H1 (cell line): ENCODE data around the gene SLX4IP. TPM values are rescaled to one million over a fixed set of nuclear protein-coding genes. Genes with fewer than 3 reads are reported as not detected.

ENCODE experiments used
- CTCF ChIA-PET: fragments of 300-600 bp; sonication (Branson Sonifier 250); formaldehyde crosslinking; loops from one replicate; lab custom pipeline; 2021; ENCODE audit not compliant: partially characterized antibody; lab: Charles Lee
- POLR2A ChIA-PET: fragments of 300-600 bp; sonication (Branson Sonifier 250); formaldehyde crosslinking; loops from one replicate; lab custom pipeline; 2021; ENCODE audit warnings: inconsistent platforms; ENCODE audit not compliant: partially characterized antibody; lab: Charles Lee
- DNase-seq, 2 experiments: peaks; one replicate each; pipeline versions ENCODE4 v3.0.0 to v3.0.0-alpha.2; 2010 to 2022; ENCODE audit warnings: low spot score in 2 of 2, low read depth in 1 of 2, mixed read lengths in 1 of 2
- FAIRE-seq: peaks from 2 replicates; lab custom pipeline; 2011; peaks lifted over from hg19 to GRCh38; lab: Jason Lieb, UNC
- H2AFZ ChIP-seq: 2 replicates; pipeline ENCODE4 v1.8.1; 2012; ENCODE audit warnings: low read length, inconsistent platforms
- H2AK5ac ChIP-seq: 2 replicates; pipeline ENCODE4 v1.6.1; 2013; ENCODE audit warnings: low read depth, low read length
- H2BK120ac ChIP-seq: replicated peaks from 2 replicates; pipeline ENCODE3; 2013; ENCODE audit warnings: low read depth, low read length, inconsistent platforms
- H2BK12ac ChIP-seq: 2 replicates; pipeline ENCODE4 v1.6.1; 2013; ENCODE audit warnings: low read depth, low read length
- H2BK15ac ChIP-seq: 2 replicates; pipeline ENCODE4 v1.6.1; 2013; ENCODE audit warnings: low read length
- H2BK20ac ChIP-seq: 2 replicates; pipeline ENCODE4 v1.6.1; 2013; ENCODE audit warnings: low read length
- H2BK5ac ChIP-seq: 2 replicates; pipeline ENCODE4 v1.6.1; 2013; ENCODE audit warnings: low read depth, low read length
- H3K14ac ChIP-seq: 2 replicates; pipeline ENCODE4 v1.6.1; 2013; ENCODE audit warnings: inconsistent platforms; ENCODE audit not compliant: insufficient read length
- H3K18ac ChIP-seq: 2 replicates; pipeline ENCODE4 v1.6.1; 2013; ENCODE audit warnings: low read length; ENCODE audit errors: extremely low read depth
- H3K23ac ChIP-seq: 2 replicates; pipeline ENCODE4 v1.6.1; 2013; ENCODE audit warnings: inconsistent platforms; ENCODE audit not compliant: insufficient read length
- H3K23me2 ChIP-seq: 2 replicates; pipeline ENCODE4 v1.6.1; 2013; ENCODE audit warnings: low read depth, low read length
- H3K27ac ChIP-seq: 2 replicates; pipeline ENCODE4 v1.6.1; 2011; ENCODE audit warnings: low read depth, low read length, inconsistent platforms
- H3K27me3 ChIP-seq, 4 experiments: replicated peaks in 1 of 4; 1 replicate in 1 of 4; 2 replicates in 3 of 4; pipeline versions ENCODE4 v1.6.1 to v1.8.1; 2011 to 2013; ENCODE audit warnings: low read length in 3 of 4, mild to moderate bottlenecking in 3 of 4, inconsistent platforms in 2 of 4, mixed read lengths in 2 of 4, moderate library complexity in 1 of 4; ENCODE audit not compliant: control insufficient read depth in 3 of 4, insufficient read depth in 3 of 4; ENCODE audit errors: extremely low read depth in 1 of 4
- H3K36me3 ChIP-seq, 4 experiments: 2 replicates each; pipeline versions ENCODE4 v1.6.1 to v1.8.1; 2011 to 2013; ENCODE audit warnings: mild to moderate bottlenecking in 4 of 4, low read length in 3 of 4, moderate library complexity in 2 of 4, control low read depth in 1 of 4, inconsistent platforms in 1 of 4; ENCODE audit not compliant: insufficient read depth in 4 of 4, control insufficient read depth in 2 of 4
- H3K4ac ChIP-seq: replicated peaks from 2 replicates; pipeline ENCODE3; 2013; ENCODE audit warnings: low read length, low read depth, mixed read lengths, inconsistent platforms; ENCODE audit not compliant: insufficient read length
- H3K4me1 ChIP-seq, 4 experiments: replicated peaks in 1 of 4; 1 replicate in 1 of 4; 2 replicates in 3 of 4; pipeline versions ENCODE4 v1.6.1 to v1.8.1; 2011 to 2013; ENCODE audit warnings: low read length in 3 of 4, inconsistent platforms in 2 of 4, mixed read lengths in 1 of 4; ENCODE audit not compliant: insufficient read depth in 4 of 4, control insufficient read depth in 3 of 4
- H3K4me2 ChIP-seq, 2 experiments: 2 replicates each; pipeline versions ENCODE4 v1.6.1 to v1.8.1; 2011 to 2013; ENCODE audit warnings: low read depth in 2 of 2, low read length in 2 of 2, control low read depth in 1 of 2, inconsistent platforms in 1 of 2, mild to moderate bottlenecking in 1 of 2; ENCODE audit not compliant: insufficient read depth in 1 of 2
- H3K4me3 ChIP-seq, 4 experiments: fragments of 200-600, 300-600 bp in 1 of 4; sonication (generic), shearing (Covaris generic), sonication (Bioruptor Twin) in 1 of 4; 2 replicates each; pipeline versions ENCODE4 v1.5.1 to v1.8.1; 2011 to 2016; ENCODE audit warnings: low read length in 4 of 4, low read depth in 3 of 4, control low read depth in 2 of 4, inconsistent platforms in 2 of 4, mild to moderate bottlenecking in 2 of 4, mixed read lengths in 1 of 4, moderate library complexity in 1 of 4; ENCODE audit not compliant: insufficient read depth in 2 of 4; ENCODE audit errors: extremely low read depth in 1 of 4
- H3K56ac ChIP-seq: replicated peaks from 2 replicates; pipeline ENCODE3; 2013; ENCODE audit warnings: low read depth, mild to moderate bottlenecking, mixed read lengths, low read length, inconsistent platforms; ENCODE audit not compliant: insufficient read length
- H3K79me1 ChIP-seq: 2 replicates; pipeline ENCODE4 v1.6.1; 2013; ENCODE audit warnings: low read depth, low read length, control low read depth
- H3K79me2 ChIP-seq, 2 experiments: 2 replicates each; pipeline versions ENCODE4 v1.6.1 to v1.8.1; 2012 to 2013; ENCODE audit warnings: low read length in 2 of 2, mild to moderate bottlenecking in 2 of 2, inconsistent platforms in 1 of 2; ENCODE audit not compliant: insufficient read depth in 2 of 2, control insufficient read depth in 1 of 2
- H3K9ac ChIP-seq, 4 experiments: replicated peaks in 1 of 4; 1 replicate in 1 of 4; 2 replicates in 3 of 4; pipeline versions ENCODE4 v1.6.1 to v1.8.1; 2011 to 2013; ENCODE audit warnings: low read depth in 3 of 4, low read length in 3 of 4, control low read depth in 2 of 4, mild to moderate bottlenecking in 2 of 4, moderate library complexity in 2 of 4, inconsistent platforms in 1 of 4; ENCODE audit errors: extremely low read depth in 1 of 4
- H3K9me3 ChIP-seq, 2 experiments: 2 replicates each; pipeline versions ENCODE4 v1.6.1 to v1.8.1; 2012 to 2013; ENCODE audit warnings: mild to moderate bottlenecking in 2 of 2, moderate library complexity in 2 of 2, control low read depth in 1 of 2, inconsistent platforms in 1 of 2, low read depth in 1 of 2, low read length in 1 of 2, mixed read lengths in 1 of 2; ENCODE audit not compliant: insufficient read depth in 2 of 2
- H4K20me1 ChIP-seq, 2 experiments: replicated peaks in 1 of 2; 2 replicates each; pipeline versions ENCODE3 to v1.8.1; 2011 to 2013; ENCODE audit warnings: inconsistent platforms in 2 of 2, low read length in 2 of 2, mild to moderate bottlenecking in 1 of 2; ENCODE audit not compliant: insufficient read depth in 2 of 2, control insufficient read depth in 1 of 2
- H4K5ac ChIP-seq: 2 replicates; pipeline ENCODE4 v1.6.1; 2013; ENCODE audit warnings: low read length, low read depth, mixed read lengths, inconsistent platforms; ENCODE audit not compliant: insufficient read length
- H4K8ac ChIP-seq: 2 replicates; pipeline ENCODE4 v1.8.0; 2013; ENCODE audit warnings: mild to moderate bottlenecking, moderate library complexity, low read length, inconsistent platforms; ENCODE audit not compliant: insufficient read depth; ENCODE audit errors: extremely low read depth
- H4K91ac ChIP-seq: replicated peaks from 2 replicates; pipeline ENCODE3; 2013; ENCODE audit warnings: low read length, mixed read lengths, inconsistent platforms; ENCODE audit not compliant: insufficient read length
- BCL11A ChIP-seq, 2 experiments: IDR thresholded peaks; one replicate each; pipeline ENCODE4 v1.6.1; 2011; ENCODE audit warnings: low read depth in 2 of 2, low read length in 2 of 2, mild to moderate bottlenecking in 2 of 2
- CHD1 ChIP-seq: IDR thresholded peaks from 2 replicates; pipeline ENCODE4 v1.6.1; 2012; ENCODE audit warnings: low read depth, low read length, improper control_type of control experiment
- CTCF ChIP-seq, 3 experiments: IDR thresholded peaks; 1 replicate in 2 of 3; 2 replicates in 1 of 3; pipeline versions ENCODE4 v1.5.1 to v1.6.1; 2011; ENCODE audit warnings: low read length in 3 of 3, mild to moderate bottlenecking in 3 of 3, inconsistent platforms in 2 of 3, low read depth in 1 of 3, moderate library complexity in 1 of 3; ENCODE audit not compliant: insufficient read depth in 1 of 3; ENCODE audit errors: control extremely low read depth in 1 of 3
- EP300 ChIP-seq, 2 experiments: IDR thresholded peaks; 1 replicate in 1 of 2; 2 replicates in 1 of 2; pipeline ENCODE4 v1.6.1; 2011 to 2012; ENCODE audit warnings: low read depth in 2 of 2, low read length in 2 of 2, mild to moderate bottlenecking in 2 of 2, borderline replicate concordance in 1 of 2, inconsistent platforms in 1 of 2, moderate library complexity in 1 of 2
- EZH2 ChIP-seq: fragments of 200-600 bp; sonication (generic); IDR thresholded peaks from 2 replicates; pipeline ENCODE4 v1.7.1; 2012; ENCODE audit warnings: low read depth, mild to moderate bottlenecking, moderate library complexity, low read length, inconsistent platforms; ENCODE audit not compliant: severe bottlenecking
- RAD21 ChIP-seq, 2 experiments: IDR thresholded peaks in 1 of 2; conservative IDR thresholded peaks in 1 of 2; 2 replicates each; pipeline ENCODE4 v1.6.1; 2011; ENCODE audit warnings: low read depth in 2 of 2, low read length in 2 of 2, improper control_type of control experiment in 1 of 2, inconsistent platforms in 1 of 2, mild to moderate bottlenecking in 1 of 2, moderate library complexity in 1 of 2
- SUZ12 ChIP-seq: fragments of 200-600 bp; sonication (generic); IDR thresholded peaks from 2 replicates; pipeline ENCODE4 v1.6.1; 2012; ENCODE audit warnings: mild to moderate bottlenecking, inconsistent platforms, low read length, moderate library complexity, mixed read lengths
- TAF7 ChIP-seq: optimal IDR thresholded peaks from 2 replicates; pipeline ENCODE3; 2011; ENCODE audit warnings: low read depth, mild to moderate bottlenecking, inconsistent platforms, low read length, moderate library complexity, borderline replicate concordance
- TBP ChIP-seq: IDR thresholded peaks from 2 replicates; pipeline ENCODE4 v1.6.1; 2011; ENCODE audit warnings: low read depth, low read length, improper control_type of control experiment
- WGBS, 2 experiments: shearing (Covaris generic) in 1 of 2; methylation state at CpG; one replicate each; pipeline versions ENCODE4 v1.1.6 to v1.1.7; 2013 to 2015; ENCODE audit warnings: low lambda C conversion rate in 2 of 2, mixed read lengths in 2 of 2, inconsistent platforms in 1 of 2, low coverage in 1 of 2, missing lambda C conversion rate in 1 of 2; ENCODE audit not compliant: insufficient replicate concordance in 2 of 2, insufficient coverage in 1 of 2, insufficient read length in 1 of 2; ENCODE audit errors: extremely low coverage in 1 of 2, missing lambda C conversion rate in 1 of 2; 5-methylcytosine and 5-hydroxymethylcytosine counted together
- polyA plus RNA-seq, 7 experiments: library from polyadenylated mRNA; depleted of rRNA in 3 of 7; stranded (reverse) in 5 of 7; unstranded in 2 of 7; fragments of >200 nt in 5 of 7; fragments of 200-250 nt in 2 of 7; gene quantifications; 1 replicate in 5 of 7; 2 replicates in 1 of 7; 4 replicates in 1 of 7; pipeline versions ENCODE4 v1.2.1 to v1.2.3, GENCODE V29; 2011 to 2013; ENCODE audit warnings: missing spikeins in 2 of 7, mixed read lengths in 2 of 7
- total RNA-seq: library from RNA; stranded (reverse); fragmentation: NEBNext Ultra II Directional; extraction: Animal tissue kit (Norgen Biotek cat#: 25700); gene quantifications from 2 replicates; pipeline ENCODE4 v1.2.1, GENCODE V29; 2021
- TF ChIP-seq, protein P1 (sequence below): IDR thresholded peaks from 2 replicates; pipeline ENCODE4 v1.6.1; 2012; ENCODE audit warnings: inconsistent platforms

The SLX4IP gene
- total and polyA plus RNA-seq, 2 of the 8 experiments (the other 6 are each of a cell fraction or from before 2014, with no cell fraction given): 2.4 to 8.7 TPM

DNA sequence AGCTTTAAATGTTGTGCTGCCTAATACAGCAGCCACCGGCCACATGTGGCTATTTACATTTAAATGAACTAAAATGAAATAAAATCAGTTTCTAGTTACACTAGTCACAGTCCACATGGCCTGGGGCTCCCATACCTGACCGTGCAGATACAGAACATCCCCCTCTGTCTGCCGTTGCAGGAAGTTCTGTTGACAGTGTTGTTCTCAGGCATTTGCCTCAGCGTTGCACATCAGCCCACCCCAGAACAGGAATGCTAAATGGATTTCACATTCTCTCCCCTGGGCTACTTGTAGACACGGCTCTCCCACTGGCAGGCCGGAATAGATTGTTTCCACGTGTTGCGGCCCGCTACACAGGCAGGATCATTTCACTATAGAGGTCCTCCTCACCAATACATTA, 212.4 kb downstream of the SLX4IP start:
- H3K4me3 ChIP-seq: no peak overlapping the region
- H3K36me3 ChIP-seq: peaks cover 32 to 97% (median 74%) of the 10 kb centered on the region in 4 experiments
- no peak overlapping the region for H3K23ac ChIP-seq
- DNase-seq (no peak), FAIRE-seq (no peak)
- no peak overlapping the region for H3K4me2 ChIP-seq
- no peaks in the 10 kb centered on the region for H3K23me2 ChIP-seq
- CTCF ChIA-PET: interaction anchor here (0.6 to 6.6 kb wide), 5 partner anchors 9 to 845 kb away, joined by 3 to 55 read pairs (median 4); no protein-coding TSS in a partner anchor
- WGBS, 2 experiments: 89% methylated on average over 9 of the region's 9 CpGs; no CpG with 5 or more reads in 1 of the 2 experiments
- H2BK20ac ChIP-seq: no peak overlapping the region
- H2AK5ac ChIP-seq: no peak overlapping the region
- no peak overlapping the region for H4K5ac ChIP-seq
- H2BK15ac ChIP-seq: no peak overlapping the region
- POLR2A ChIA-PET: no interaction called here
- no peak overlapping the region for H3K56ac ChIP-seq
- H3K79me1 ChIP-seq: no peaks in the 10 kb centered on the region
- H3K4me1 ChIP-seq: peaks cover 4 to 18% (median 11%) of the 10 kb centered on the region in 4 experiments; a peak in 6 of 7 replicates
- peaks cover 1 to 12% of the 10 kb centered on the region in 2 experiments for H4K20me1 ChIP-seq
- H3K14ac ChIP-seq: no peak overlapping the region
- H2BK120ac ChIP-seq: no peak overlapping the region
- peaks cover 0 to 8% of the 10 kb centered on the region in 2 experiments; a peak in 2 of 4 replicates for H3K79me2 ChIP-seq
- H3K27me3 ChIP-seq: no peaks in the 10 kb centered on the region
- H2BK5ac ChIP-seq: no peak overlapping the region
- no peaks in the 10 kb centered on the region for H3K9me3 ChIP-seq
- no peak overlapping the region for H2AFZ ChIP-seq
- H3K27ac ChIP-seq: no peak overlapping the region
- H3K9ac ChIP-seq: no peak overlapping the region
- no peak overlapping the region for H4K8ac ChIP-seq
- H2BK12ac ChIP-seq: no peak overlapping the region
- H3K4ac ChIP-seq: no peak overlapping the region
- H3K18ac ChIP-seq: no peak overlapping the region; the same call in 1 of the 2 replicates
- H4K91ac ChIP-seq: no peak overlapping the region
- TF ChIP-seq TAF7 (no peak), CHD1 (no peak), RAD21 (IDR thresholded peaks at IDR 0.05 in 1 of 2, conservative IDR thresholded peaks at IDR 0.05 in 1 of 2; ENCODE audit: low read depth in 2 of 2, low read length in 2 of 2) (peak; percentile 50 to 66), BCL11A (IDR thresholded peaks at IDR 0.05; ENCODE audit: low read depth in 2 of 2, low read length in 2 of 2) (no peak), TBP (no peak), EZH2 (no peak), SUZ12 (no peak), CTCF (IDR thresholded peaks at IDR 0.05; ENCODE audit: control extremely low read depth in 1 of 3, insufficient read depth in 1 of 3, low read depth in 1 of 3, low read length in 3 of 3) (peak; percentile 59 to 72 (median 60)), EP300 (IDR thresholded peaks at IDR 0.05; ENCODE audit: borderline replicate concordance in 1 of 2, low read depth in 2 of 2, low read length in 2 of 2) (no peak)
- TF ChIP-seq, protein P1, sequence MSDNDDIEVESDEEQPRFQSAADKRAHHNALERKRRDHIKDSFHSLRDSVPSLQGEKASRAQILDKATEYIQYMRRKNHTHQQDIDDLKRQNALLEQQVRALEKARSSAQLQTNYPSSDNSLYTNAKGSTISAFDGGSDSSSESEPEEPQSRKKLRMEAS: 0 out of 2 replicates have a peak, but pooled peaks have one; percentile 29
